HEK293 (cell line): ENCODE measurements around the gene ME3.
A peak's percentile ranks its signal among the peaks of the same experiment; 100 is the strongest.

Experiments
- KLF16 ChIP-seq: fragments of 450-650 bp; formaldehyde crosslinking; IDR thresholded peaks from 2 replicates; pipeline ENCODE4 v1.5.1; 2017; ENCODE audit warnings: missing biosample characterization, missing genetic modification characterization
- MZF1 ChIP-seq: fragments of 450-650 bp; formaldehyde crosslinking; IDR thresholded peaks from 2 replicates; pipeline ENCODE4 v1.5.1; 2017; ENCODE audit warnings: missing biosample characterization, missing genetic modification characterization, borderline replicate concordance
- SCRT1 ChIP-seq: fragments of 450-650 bp; formaldehyde crosslinking; IDR thresholded peaks from 2 replicates; pipeline ENCODE4 v1.5.1; 2016; ENCODE audit warnings: missing biosample characterization, missing genetic modification characterization, borderline replicate concordance
- SETDB1 ChIP-seq: IDR thresholded peaks from one replicate; pipeline ENCODE4 v1.6.1; 2017; ENCODE audit warnings: mild to moderate bottlenecking, low read length, moderate library complexity, mixed read lengths; ENCODE audit not compliant: insufficient read length
- TRIM28 ChIP-seq: IDR thresholded peaks from 2 replicates; pipeline ENCODE4 v1.6.1; 2011; ENCODE audit warnings: low read length, control low read depth, borderline replicate concordance
- ZBTB7A ChIP-seq: fragments of 450-650 bp; formaldehyde crosslinking; IDR thresholded peaks from 2 replicates; pipeline ENCODE4 v1.5.1; 2016; ENCODE audit warnings: low read depth, missing biosample characterization, missing genetic modification characterization
- ZEB2 ChIP-seq: fragments of 450-650 bp; formaldehyde crosslinking; IDR thresholded peaks from 2 replicates; pipeline ENCODE4 v1.5.1; 2016; ENCODE audit warnings: missing biosample characterization, missing genetic modification characterization
- ZIC2 ChIP-seq: fragments of 450-650 bp; formaldehyde crosslinking; IDR thresholded peaks from 2 replicates; pipeline ENCODE4 v1.5.1; 2016; ENCODE audit warnings: missing biosample characterization, missing genetic modification characterization
- ZNF10 ChIP-seq: fragments of 450-650 bp; formaldehyde crosslinking; IDR thresholded peaks from 2 replicates; pipeline ENCODE4 v1.5.1; 2017; ENCODE audit warnings: missing biosample characterization, missing genetic modification characterization
- ZNF121 ChIP-seq: fragments of 450-650 bp; formaldehyde crosslinking; IDR thresholded peaks from 2 replicates; pipeline ENCODE4 v1.5.1; 2016; ENCODE audit warnings: missing biosample characterization, missing genetic modification characterization
- ZNF133 ChIP-seq: fragments of 450-650 bp; formaldehyde crosslinking; IDR thresholded peaks from 2 replicates; pipeline ENCODE4 v1.5.1; 2016; ENCODE audit warnings: missing biosample characterization, missing genetic modification characterization
- ZNF138 ChIP-seq: fragments of 450-650 bp; formaldehyde crosslinking; IDR thresholded peaks from 2 replicates; pipeline ENCODE4 v1.5.1; 2016; ENCODE audit warnings: missing biosample characterization, missing genetic modification characterization, borderline replicate concordance
- ZNF19 ChIP-seq: fragments of 450-650 bp; formaldehyde crosslinking; IDR thresholded peaks from 2 replicates; pipeline ENCODE4; 2016; ENCODE audit warnings: missing biosample characterization, missing genetic modification characterization, low read depth
- ZNF202 ChIP-seq: fragments of 450-650 bp; formaldehyde crosslinking; IDR thresholded peaks from 2 replicates; pipeline ENCODE4 v1.5.1; 2016; ENCODE audit warnings: missing biosample characterization, missing genetic modification characterization, borderline replicate concordance
- ZNF274 ChIP-seq, 2 experiments: fragments of 200-500 bp in 1 of 2; fragments of 450-650 bp in 1 of 2; sonication (Bioruptor generic) in 1 of 2; formaldehyde crosslinking in 1 of 2; IDR thresholded peaks; 2 replicates each; pipeline versions ENCODE4 v1.5.1 to v1.6.1; 2014 to 2016; ENCODE audit warnings: borderline replicate concordance in 1 of 2, inconsistent platforms in 1 of 2, low read length in 1 of 2, missing biosample characterization in 1 of 2, missing genetic modification characterization in 1 of 2
- ZNF280C ChIP-seq: fragments of 450-650 bp; formaldehyde crosslinking; IDR thresholded peaks from 2 replicates; pipeline ENCODE4 v1.5.1; 2016; ENCODE audit warnings: missing biosample characterization, missing genetic modification characterization
- ZNF404 ChIP-seq: fragments of 450-650 bp; formaldehyde crosslinking; IDR thresholded peaks from 2 replicates; pipeline ENCODE4 v1.5.1; 2017; ENCODE audit warnings: missing biosample characterization, missing genetic modification characterization
- ZNF48 ChIP-seq: fragments of 450-650 bp; formaldehyde crosslinking; IDR thresholded peaks from 2 replicates; pipeline ENCODE4 v1.5.1; 2016; ENCODE audit warnings: missing biosample characterization, missing genetic modification characterization
- ZNF555 ChIP-seq: fragments of 450-650 bp; formaldehyde crosslinking; conservative IDR thresholded peaks from 2 replicates; pipeline ENCODE4 v1.5.1; 2017; ENCODE audit warnings: missing biosample characterization, mild to moderate bottlenecking, missing genetic modification characterization, inconsistent platforms
- ZNF558 ChIP-seq: fragments of 450-650 bp; formaldehyde crosslinking; IDR thresholded peaks from 2 replicates; pipeline ENCODE4 v1.5.1; 2016; ENCODE audit warnings: missing biosample characterization, missing genetic modification characterization
- ZNF571 ChIP-seq: fragments of 450-650 bp; formaldehyde crosslinking; IDR thresholded peaks from 2 replicates; pipeline ENCODE4 v1.5.0; 2017; ENCODE audit warnings: missing biosample characterization, missing genetic modification characterization
- ZNF664 ChIP-seq: fragments of 450-650 bp; formaldehyde crosslinking; IDR thresholded peaks from 2 replicates; pipeline ENCODE4 v1.5.1; 2016; ENCODE audit warnings: missing biosample characterization, missing genetic modification characterization
- ZNF704 ChIP-seq: fragments of 450-650 bp; formaldehyde crosslinking; IDR thresholded peaks from 2 replicates; pipeline ENCODE4 v1.5.1; 2016; ENCODE audit warnings: missing biosample characterization, missing genetic modification characterization
- ZNF768 ChIP-seq: fragments of 450-650 bp; formaldehyde crosslinking; IDR thresholded peaks from 2 replicates; pipeline ENCODE4 v1.5.1; 2018; ENCODE audit warnings: missing biosample characterization, mild to moderate bottlenecking, missing genetic modification characterization
- ZNF777 ChIP-seq: fragments of 450-650 bp; formaldehyde crosslinking; IDR thresholded peaks from 2 replicates; pipeline ENCODE4 v1.5.1; 2017; ENCODE audit warnings: missing biosample characterization, missing genetic modification characterization, borderline replicate concordance
- ZNF791 ChIP-seq: fragments of 450-650 bp; formaldehyde crosslinking; IDR thresholded peaks from 2 replicates; pipeline ENCODE4 v1.5.1; 2016; ENCODE audit warnings: missing biosample characterization, missing genetic modification characterization
- ZNF830 ChIP-seq: fragments of 450-650 bp; IDR thresholded peaks from 2 replicates; pipeline ENCODE4 v1.5.0; 2018; ENCODE audit warnings: missing biosample characterization, missing genetic modification characterization, low read depth, mild to moderate bottlenecking, moderate library complexity
- ZSCAN23 ChIP-seq: fragments of 450-650 bp; formaldehyde crosslinking; IDR thresholded peaks from 2 replicates; pipeline ENCODE4 v1.5.1; 2016; ENCODE audit warnings: missing biosample characterization, missing genetic modification characterization
- ZSCAN30 ChIP-seq: fragments of 450-650 bp; IDR thresholded peaks from 2 replicates; pipeline ENCODE4 v1.5.1; 2018; ENCODE audit warnings: missing biosample characterization, mild to moderate bottlenecking, missing genetic modification characterization, moderate library complexity
- TF ChIP-seq, protein P1 (sequence below): fragments of 450-650 bp; formaldehyde crosslinking; IDR thresholded peaks from 2 replicates; pipeline ENCODE4 v1.5.1; 2017; ENCODE audit warnings: missing biosample characterization, missing genetic modification characterization
- TF ChIP-seq, protein P2 (sequence below): fragments of 450-650 bp; formaldehyde crosslinking; IDR thresholded peaks from 2 replicates; pipeline ENCODE4 v1.5.1; 2017; ENCODE audit warnings: missing biosample characterization, missing genetic modification characterization
- TF ChIP-seq, protein P3 (sequence below): fragments of 450-650 bp; IDR thresholded peaks from 2 replicates; pipeline ENCODE4 v1.5.1; 2018; ENCODE audit warnings: missing biosample characterization, missing genetic modification characterization

ME3 gene

GRCh38 chr11:86464509-86465221, 207.8 kb downstream of the ME3 start (continued):
- TF ChIP-seq ZNF555 (tag by site-specific recombination), result no peak
- no peak for TF ChIP-seq ZNF138 (tag by site-specific recombination)
- no peak for TF ChIP-seq ZNF121 (tag by site-specific recombination)
- no peak for TF ChIP-seq ZNF571 (tag by site-specific recombination)
- TF ChIP-seq ZNF768 (tag by site-specific recombination), result no peak
- TF ChIP-seq ZNF133, result no peak
- no peak for TF ChIP-seq MZF1 (tag by site-specific recombination)
- TF ChIP-seq ZNF791, result no peak
- TF ChIP-seq, protein P1, sequence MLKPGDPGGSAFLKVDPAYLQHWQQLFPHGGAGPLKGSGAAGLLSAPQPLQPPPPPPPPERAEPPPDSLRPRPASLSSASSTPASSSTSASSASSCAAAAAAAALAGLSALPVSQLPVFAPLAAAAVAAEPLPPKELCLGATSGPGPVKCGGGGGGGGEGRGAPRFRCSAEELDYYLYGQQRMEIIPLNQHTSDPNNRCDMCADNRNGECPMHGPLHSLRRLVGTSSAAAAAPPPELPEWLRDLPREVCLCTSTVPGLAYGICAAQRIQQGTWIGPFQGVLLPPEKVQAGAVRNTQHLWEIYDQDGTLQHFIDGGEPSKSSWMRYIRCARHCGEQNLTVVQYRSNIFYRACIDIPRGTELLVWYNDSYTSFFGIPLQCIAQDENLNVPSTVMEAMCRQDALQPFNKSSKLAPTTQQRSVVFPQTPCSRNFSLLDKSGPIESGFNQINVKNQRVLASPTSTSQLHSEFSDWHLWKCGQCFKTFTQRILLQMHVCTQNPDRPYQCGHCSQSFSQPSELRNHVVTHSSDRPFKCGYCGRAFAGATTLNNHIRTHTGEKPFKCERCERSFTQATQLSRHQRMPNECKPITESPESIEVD (tag by site-specific recombination), result peak; percentile 94
- no peak for TF ChIP-seq ZNF48 (tag by site-specific recombination)
- no peak for TF ChIP-seq ZSCAN23 (tag by site-specific recombination)
- TF ChIP-seq KLF16, result no peak
- no peak for TF ChIP-seq SETDB1
- no peak for TF ChIP-seq ZNF19 (tag by site-specific recombination)
- TF ChIP-seq ZNF202 (tag by site-specific recombination), result no peak
- no peak for TF ChIP-seq ZIC2 (tag by site-specific recombination)
- TF ChIP-seq ZNF558 (tag by site-specific recombination), result no peak
- TF ChIP-seq SCRT1 (tag by site-specific recombination), result no peak
- no peak for TF ChIP-seq ZNF274 (IDR thresholded peaks at IDR 0.05; ENCODE audit: low read length)
- TF ChIP-seq ZNF274 (tag by site-specific recombination; IDR thresholded peaks at IDR 0.05; ENCODE audit: borderline replicate concordance), result no peak
- TF ChIP-seq ZNF404 (tag by site-specific recombination), result no peak
- TF ChIP-seq ZNF10, result 0 out of 2 replicates have a peak, but pooled peaks have one; percentile 17
- TF ChIP-seq ZNF664 (tag by site-specific recombination), result no peak
- TF ChIP-seq ZEB2 (tag by site-specific recombination), result peak; percentile 59; the same call in 1 of the 2 replicates
- TF ChIP-seq, protein P2, sequence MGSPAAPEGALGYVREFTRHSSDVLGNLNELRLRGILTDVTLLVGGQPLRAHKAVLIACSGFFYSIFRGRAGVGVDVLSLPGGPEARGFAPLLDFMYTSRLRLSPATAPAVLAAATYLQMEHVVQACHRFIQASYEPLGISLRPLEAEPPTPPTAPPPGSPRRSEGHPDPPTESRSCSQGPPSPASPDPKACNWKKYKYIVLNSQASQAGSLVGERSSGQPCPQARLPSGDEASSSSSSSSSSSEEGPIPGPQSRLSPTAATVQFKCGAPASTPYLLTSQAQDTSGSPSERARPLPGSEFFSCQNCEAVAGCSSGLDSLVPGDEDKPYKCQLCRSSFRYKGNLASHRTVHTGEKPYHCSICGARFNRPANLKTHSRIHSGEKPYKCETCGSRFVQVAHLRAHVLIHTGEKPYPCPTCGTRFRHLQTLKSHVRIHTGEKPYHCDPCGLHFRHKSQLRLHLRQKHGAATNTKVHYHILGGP, result peak; percentile 46; the same call in 1 of the 2 replicates
- TF ChIP-seq ZNF280C (tag by site-specific recombination), result no peak
- TF ChIP-seq, protein P3, sequence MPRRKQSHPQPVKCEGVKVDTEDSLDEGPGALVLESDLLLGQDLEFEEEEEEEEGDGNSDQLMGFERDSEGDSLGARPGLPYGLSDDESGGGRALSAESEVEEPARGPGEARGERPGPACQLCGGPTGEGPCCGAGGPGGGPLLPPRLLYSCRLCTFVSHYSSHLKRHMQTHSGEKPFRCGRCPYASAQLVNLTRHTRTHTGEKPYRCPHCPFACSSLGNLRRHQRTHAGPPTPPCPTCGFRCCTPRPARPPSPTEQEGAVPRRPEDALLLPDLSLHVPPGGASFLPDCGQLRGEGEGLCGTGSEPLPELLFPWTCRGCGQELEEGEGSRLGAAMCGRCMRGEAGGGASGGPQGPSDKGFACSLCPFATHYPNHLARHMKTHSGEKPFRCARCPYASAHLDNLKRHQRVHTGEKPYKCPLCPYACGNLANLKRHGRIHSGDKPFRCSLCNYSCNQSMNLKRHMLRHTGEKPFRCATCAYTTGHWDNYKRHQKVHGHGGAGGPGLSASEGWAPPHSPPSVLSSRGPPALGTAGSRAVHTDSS, result no peak
- no peak for TF ChIP-seq TRIM28
- no peak for TF ChIP-seq ZNF704 (tag by site-specific recombination)
- TF ChIP-seq ZBTB7A, result no peak
- TF ChIP-seq ZSCAN30 (tag by site-specific recombination), result 0 out of 2 replicates have a peak, but pooled peaks have one; percentile 19
- no peak for TF ChIP-seq ZNF777 (tag by site-specific recombination)
- TF ChIP-seq ZNF830 (tag by site-specific recombination), result no peak
